Daoy (cell line): ENCODE data around the gene TNK2. TPM values are rescaled to one million over a fixed set of nuclear protein-coding genes. Genes with fewer than 3 reads are reported as not detected.
"Not testable (repeated sequence)": the region's sequence is repeated elsewhere in the genome, so short reads cannot be mapped to it uniquely, and the experiment has no call there.

ENCODE experiments used
- DNase-seq: peaks from one replicate; pipeline ENCODE4 v3.0.0-alpha.2; 2015; ENCODE audit warnings: low read depth
- total RNA-seq: library from RNA; depleted of rRNA; stranded (reverse); fragments of >200 nt; shearing (Covaris generic); gene quantifications from 2 replicates; pipeline ENCODE4 v1.2.3, GENCODE V29; 2014

The TNK2 gene
- total RNA-seq, 1 experiment from 2014 or later: 8.8 TPM

DNA sequence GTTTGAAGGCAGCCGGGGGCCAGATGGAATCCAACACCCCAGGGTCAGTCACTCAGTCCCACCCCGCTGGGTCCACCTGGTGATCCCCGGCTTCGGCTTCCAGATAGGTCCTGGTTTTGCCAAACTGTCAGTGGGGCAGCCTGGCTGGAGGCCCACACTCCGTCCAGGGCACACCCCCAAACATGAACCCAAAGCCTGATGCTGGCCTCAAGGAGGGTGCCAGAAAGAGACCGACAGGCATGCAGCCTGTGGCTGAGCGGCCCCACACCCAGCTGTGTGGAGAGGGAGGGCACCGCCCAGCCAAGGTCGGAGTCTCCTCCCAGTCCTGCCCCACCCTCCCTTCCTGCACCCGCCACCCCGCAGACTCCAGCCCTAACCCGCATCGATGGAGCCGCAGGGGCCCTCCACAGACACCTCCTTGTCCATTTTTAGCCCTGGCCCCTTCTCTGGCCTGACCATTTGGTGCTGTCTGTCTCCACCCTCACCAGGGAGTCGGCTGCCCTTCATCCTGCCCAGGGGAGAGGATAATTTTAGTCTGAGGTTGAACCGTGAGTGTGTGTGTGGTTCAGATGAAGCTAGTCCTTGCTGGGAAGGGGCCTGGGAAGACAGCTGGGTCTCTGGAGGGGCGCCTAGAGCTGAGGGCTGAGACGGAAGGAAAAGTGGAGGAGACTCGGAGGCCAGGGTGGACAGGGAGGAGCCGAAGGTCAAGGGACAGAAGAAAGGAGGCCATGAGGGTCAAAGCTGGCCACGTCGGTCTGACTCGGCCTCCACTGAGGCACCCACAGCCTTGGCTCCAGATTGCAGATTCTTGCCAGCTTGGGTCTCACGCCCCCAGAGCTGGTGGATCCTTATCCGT, 23.1 kb downstream of the TNK2 start:
- DNase-seq: no peak

DNA sequence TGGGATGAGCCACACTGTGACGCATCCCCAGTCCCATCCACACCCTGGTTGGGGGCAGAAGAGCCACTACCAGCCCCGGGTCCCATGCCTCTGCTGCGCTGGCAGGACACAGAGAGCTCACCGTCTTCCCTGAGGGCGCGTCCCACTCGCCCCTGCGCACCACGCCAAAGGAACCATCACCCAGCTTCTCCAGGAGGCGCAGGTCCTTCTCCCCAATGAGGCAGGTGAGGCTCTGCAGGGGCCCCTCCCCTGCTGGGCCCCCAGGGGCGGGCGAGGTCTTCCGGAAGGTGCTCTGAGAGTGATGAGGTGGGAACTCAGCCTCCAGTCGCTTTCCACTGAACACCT, 23.7 kb downstream of the TNK2 start:
- DNase-seq: no peak

DNA sequence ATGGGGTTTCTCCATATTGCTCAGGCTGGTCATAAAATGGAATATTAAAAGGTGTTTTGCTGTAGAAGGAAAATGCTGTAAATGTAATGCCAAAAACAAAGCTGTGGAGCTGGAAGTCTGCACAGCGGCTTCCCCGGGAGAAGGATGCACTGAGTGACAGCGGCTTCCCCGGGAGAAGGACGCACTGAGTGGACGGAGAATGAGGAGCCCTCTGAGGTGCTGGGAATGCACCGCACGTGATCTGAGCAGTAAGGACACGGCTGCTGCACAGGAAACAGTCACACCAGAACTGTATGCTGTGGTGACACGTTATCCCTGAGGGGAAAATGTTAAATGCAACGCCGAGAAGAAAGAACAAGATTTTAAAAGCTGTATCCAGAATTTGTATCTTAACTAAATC, 24.6 kb downstream of the TNK2 start:
- no peak for DNase-seq

DNA sequence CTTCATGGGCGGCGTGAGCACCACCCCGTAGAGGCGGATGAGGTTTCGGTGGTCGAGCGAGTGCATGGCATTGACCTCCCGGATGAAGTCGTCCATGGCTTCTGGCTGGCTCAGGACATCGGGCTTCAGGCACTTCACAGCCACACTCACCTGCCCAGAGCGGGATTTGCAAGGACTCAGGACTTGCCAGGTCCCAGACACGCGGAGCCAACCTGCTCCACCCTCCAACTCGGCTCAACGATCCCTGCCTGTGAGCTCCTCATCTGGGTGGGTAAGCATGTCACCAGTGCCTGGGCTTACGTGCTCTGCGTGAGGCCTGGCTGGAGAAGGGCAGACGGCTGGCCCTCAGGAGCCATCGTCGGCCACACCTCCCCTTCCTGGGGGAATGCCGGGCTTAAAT, 25.2 kb downstream of the TNK2 start:
- no peak for DNase-seq

DNA sequence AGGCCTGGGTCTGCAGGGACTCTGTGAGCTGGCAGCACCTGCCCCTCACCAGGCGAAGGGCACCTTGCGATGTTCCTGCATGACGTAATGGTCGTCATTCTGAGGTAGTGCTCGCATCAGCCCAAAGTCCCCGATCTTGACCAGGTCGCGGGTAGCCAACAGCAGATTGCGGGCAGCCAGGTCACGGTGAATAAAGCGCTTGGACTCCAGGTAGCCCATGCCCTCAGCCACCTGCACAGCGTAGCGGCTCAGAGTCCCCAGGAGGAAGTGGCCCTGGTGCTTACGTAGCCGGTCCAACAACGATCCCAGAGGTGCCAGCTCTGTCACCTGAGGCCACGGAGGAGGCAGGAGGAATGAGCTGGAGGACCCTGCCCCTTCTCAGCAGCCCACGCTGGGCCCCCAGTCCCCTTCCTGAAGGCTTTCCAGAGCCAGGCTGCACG, 26.3 kb downstream of the TNK2 start:
- DNase-seq: no peak

DNA sequence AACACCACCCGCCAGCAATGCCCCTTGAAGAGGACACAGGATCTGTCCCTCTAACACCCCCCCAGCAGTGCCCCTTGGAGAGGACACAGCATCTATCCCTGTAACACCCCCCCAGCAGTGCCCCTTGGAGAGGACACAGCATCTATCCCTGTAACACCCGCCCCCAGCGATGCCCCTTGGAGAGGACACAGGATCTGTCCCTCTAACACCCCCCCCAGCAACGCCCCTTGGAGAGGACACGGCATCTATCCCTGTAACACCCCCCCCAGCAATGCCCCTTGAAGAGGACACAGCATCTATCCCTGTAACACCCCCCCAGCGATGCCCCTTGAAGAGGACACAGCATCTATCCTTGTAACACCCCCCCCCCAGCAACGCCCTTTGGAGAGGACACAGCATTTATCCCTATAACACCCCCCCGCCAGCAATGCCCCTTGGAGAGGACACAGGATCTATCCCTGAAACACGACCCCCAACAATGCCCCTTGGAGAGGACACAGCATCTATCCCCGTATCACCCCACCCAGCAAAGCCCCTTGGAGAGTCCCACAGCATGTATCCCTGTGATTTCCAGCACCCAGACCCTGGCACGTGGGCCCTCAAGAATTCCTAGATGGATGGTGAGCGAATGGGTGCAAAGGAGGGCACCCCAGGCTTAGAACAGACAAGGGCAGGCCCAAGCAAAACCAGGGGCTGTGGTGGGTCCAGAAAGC, 26.9 kb downstream of the TNK2 start:
- DNase-seq: no peak

DNA sequence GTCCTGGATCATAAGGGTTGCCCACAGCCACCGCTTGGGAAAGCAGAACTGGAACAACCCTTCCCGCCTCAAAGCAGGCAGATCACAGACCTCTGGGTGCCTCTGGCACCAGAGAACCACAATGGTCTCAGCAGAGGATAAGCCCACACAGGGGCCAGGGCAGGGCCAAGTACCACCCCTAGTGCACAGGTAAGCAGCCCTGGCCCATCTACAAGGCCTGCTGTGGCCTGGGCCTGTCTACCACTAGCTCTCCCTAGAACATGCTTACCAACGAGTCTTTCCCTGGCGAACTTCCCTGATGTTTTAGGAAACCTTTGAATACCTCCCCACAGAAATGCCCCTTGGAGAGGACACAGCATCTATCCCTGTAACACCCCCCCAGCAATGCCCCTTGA, 28.3 kb downstream of the TNK2 start:
- DNase-seq: no peak

DNA sequence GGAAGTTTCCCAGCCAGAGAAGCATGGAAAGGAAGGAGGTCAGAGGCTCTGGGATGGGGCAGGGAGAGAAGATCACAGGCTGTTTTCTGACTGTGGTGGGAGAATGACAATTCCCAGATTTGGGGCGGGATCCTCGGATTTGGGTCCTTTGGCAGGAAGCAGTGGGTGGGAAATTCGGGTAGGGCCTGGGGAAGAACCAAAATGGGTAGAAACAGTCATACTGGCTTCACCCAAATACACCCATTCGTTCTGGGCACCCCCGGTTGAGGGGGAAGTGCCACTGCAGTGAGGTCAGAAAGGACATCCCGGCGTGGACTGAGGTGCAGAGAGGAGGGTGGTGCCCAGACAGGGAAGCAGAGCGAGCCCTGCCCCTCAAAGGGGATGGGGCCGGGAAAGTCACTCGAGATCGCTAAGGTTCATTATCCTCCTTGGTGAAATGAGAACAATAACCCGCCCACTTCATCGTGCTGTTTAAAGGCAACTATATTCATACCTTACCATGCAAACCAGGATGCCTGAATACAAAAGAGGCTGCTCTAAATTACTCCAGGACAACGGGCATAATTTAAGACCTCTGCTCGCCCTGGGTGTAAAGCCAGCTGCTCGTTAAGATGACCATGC, 28.8 kb downstream of the TNK2 start:
- DNase-seq: no peak

DNA sequence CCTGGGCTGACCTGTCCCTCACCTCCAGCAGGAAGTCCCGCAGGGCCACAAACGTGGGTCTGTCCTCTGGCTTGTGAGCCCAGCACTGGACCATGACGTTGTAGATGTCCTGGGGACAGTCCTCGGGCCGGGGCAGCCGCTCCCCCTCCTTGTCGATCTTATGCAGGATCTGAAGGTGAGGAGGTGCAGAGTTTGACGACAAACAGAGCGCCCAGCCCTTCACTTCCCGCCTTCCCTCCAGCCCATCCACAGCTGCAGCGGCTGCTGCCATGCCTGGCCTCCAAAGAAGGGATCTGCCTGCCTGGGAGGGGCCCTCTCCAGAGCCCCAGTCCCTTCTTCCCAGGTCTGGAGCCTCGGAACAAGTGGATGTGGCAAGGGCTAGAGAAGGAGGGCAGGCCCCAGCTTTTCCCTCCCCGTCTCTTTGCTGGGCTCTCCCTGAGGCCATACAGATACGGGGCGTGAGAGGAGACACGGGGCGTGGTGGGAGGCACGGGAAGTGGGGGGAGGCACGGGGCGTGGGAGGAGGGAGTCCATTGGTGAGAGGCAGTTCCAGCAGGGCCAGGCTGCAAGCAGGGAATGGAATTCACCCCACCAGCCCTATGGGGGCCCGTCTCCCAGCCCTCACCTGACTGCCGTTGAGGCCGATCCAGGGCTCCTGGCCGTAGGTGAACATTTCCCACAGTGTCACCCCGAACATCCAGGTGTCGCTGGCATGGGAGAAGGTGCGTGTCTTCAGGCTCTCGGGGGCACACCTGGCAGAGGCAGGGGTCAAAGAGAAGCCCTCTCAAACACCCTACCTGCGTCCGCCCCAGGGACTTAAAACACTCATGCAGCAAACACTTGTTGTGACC, 29.7 kb downstream of the TNK2 start:
- DNase-seq: no peak

DNA sequence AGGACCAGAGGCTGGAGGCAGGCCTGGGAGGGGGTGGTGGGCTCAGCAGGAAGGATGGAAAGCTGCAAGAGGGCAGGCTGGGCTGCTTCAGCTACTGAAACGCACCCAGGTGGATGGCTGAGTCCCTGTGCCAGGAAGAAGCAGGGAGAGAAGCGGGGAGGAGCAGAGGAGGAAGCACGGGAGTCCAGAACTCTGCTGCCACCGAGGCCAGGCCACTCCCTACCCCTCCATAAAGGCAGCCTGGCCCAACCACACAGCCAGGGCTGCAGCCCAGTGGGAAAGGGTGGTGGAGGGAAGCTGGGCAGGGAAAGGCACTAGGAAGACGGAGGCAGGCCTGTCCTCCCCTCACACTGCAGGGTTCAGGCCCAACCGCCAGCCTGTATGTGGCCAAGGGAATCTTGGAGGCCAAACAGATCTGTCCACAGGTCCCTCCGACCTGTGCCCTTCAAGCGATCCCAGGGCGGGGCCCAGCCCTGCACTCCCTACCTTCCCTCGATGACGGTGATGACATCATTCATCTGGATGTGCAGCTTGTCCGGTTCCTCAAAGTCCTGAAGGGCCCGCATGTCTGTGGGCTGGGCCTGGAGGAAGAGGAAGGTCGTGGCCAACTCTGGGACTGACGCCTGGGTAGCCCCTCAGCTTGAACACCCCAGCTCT, 30.5 kb downstream of the TNK2 start:
- DNase-seq: no peak

DNA sequence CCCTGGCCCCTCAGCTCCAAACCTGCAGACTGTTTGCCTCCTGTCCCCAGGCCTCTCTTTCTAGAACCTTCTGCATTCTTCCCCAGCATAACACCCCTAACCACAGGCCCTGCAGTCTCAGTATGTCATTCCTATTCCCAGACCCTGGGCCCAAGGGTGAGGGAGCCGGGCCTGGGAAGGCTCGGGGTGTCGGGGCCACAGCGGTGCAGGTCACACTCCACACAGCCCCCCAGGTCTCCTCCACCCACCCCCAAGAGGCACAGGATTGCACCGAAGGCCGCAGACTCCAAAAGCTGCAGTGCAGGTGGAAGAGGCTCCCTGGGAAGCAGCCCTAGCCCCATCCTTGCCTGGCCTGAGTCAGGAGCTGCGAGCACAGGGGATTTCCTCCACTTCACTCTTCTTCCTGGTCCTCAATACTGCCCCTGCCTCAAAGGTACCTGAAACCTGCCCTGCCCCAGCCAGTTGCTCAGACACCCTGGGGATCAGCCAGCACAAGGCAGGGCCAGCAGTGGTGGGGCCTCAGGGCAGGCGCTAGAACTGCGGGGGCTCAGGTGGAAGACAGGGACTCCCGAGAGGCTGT, 31.1 kb downstream of the TNK2 start:
- DNase-seq: no peak

DNA sequence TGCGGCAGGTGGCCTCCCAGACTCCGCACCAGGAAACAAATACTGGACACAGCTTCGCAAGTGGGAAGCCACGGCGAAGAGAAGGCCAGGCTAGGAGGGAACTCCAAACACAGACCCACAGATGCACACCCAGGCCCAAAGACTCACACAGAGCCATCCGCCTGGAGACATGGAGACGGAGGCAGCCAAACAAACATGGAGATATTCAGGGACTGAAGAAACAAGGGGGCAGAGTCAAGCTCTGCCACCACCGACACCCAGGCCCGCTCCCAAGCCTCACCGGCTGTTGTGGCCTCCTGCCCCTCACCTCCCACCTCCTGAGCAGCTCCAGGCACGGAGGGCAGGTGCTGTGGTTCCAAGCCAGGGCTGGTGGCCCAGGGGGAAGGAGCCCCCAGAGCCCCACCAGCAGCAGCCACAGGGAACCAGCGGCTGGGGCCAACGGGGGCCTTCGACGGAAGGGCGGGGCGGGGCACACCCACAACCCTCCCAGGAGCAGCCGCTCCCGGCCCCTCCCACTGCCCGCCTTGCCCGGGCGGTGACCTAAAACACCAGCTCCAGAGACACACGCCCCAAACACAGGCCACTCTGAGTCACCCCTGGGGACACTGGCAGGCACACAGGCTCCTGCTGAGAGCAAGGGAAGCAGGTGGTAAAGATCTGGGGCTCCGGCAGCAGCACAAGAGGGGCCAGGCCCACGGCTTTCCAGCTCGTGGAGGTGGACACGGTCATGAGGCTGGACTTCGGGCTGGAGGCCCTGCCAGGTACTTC, 31.9 kb downstream of the TNK2 start:
- DNase-seq: peak; percentile 63

DNA sequence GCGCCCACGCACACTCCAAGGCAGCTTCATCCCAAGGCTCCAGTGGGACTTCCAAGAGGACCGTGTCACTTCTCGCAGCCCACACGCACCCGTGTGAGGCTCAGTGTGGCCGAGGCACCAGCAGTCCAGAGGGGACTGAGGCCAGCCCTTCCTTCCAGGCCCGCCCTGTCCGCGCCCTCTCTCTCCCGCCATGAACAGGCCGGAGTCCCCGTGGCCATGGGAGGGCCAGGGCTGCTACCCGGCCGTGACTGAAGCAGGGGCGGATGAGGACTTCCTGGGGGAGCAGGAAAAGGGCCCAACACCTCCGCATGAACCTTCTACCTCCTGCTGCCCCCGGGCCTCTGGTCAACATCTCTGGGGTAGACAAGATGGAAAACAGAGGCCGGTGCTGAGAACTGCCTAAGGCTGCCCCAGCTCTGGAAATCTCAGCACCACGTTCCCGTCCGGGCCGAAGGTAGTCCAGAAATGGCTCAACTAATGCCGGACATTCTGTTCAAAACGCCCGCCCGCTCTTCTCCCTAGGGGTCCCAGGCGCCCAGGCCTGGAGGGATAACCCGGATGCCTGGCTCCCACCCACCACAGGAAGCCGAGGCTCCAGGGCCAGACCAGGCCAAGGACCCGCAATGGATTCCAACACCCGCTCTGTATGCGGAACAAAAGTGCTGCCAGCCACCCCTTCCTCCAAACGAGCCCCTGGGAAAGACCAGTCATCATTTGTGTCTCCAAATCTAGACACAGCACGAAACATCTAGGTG, 32.7 kb downstream of the TNK2 start:
- no peak for DNase-seq

DNA sequence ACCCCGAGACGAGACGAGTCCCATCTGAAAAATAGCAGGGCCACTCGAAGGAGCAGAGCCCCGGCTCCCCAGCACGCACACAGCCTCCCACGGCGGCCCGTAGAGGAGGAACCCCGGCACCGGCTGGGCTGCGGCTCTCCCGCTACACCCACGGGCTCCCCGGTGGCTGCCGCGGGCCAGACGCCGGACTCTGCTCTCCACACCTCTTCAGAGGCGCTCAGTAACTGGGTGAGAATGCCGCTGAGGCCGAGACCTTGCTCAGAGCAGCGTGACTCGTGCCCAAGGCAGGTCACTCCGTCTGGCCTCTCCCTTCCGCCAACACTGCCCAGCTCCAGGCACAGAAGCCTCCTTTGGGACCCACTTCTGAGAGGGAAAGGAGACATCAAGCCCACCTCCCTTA, 34.4 kb downstream of the TNK2 start:
- no peak for DNase-seq

DNA sequence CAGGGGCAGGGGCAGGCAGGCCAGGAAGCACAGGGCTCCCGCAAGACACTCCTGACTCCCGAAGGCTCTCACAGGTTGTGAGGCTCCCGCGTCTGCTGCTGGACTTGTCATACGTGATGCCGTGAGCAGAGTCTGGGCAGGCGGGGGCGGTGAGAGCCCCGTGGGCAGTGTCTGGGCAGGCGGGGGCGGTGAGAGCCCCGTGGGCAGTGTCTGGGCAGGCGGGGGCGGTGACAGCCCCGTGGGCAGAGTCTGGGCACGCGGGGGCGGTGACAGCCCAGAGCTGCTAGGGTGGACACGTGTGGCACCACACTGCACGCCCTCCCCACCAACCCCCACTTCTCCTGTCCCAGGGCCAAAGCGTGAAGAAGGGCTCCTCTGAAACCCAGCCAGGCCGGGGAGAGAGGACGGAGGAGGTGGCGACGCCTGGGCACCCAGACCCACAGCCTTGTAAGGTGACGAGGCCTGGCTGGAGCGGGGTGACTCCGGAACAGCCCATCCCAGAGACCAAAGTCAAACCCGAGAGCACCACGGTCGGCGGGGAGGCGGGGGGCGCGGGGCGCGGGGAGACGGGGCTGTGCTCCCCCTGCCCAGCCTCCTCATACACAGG, 35.0 kb downstream of the TNK2 start:
- no peak for DNase-seq

DNA sequence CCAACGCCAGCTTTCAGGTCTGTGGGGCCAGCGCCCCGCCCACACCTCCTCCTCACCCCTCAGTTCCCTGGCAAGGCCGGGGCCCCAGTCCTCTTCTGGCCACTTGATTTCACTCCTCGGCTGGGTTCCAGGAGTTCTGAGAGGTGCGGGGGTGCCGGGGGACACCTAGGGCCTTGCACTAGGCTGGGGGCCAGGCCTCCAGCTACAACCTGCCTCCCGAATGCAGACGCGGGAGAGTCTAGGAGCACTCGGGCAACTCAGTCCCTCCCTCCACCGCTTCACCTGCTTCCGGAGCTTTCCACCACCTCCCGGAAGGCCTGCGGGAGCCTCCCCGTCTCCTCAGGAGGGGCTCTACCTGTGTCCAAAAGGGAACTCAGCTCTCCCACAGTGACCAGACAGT, 35.6 kb downstream of the TNK2 start:
- DNase-seq: no peak

DNA sequence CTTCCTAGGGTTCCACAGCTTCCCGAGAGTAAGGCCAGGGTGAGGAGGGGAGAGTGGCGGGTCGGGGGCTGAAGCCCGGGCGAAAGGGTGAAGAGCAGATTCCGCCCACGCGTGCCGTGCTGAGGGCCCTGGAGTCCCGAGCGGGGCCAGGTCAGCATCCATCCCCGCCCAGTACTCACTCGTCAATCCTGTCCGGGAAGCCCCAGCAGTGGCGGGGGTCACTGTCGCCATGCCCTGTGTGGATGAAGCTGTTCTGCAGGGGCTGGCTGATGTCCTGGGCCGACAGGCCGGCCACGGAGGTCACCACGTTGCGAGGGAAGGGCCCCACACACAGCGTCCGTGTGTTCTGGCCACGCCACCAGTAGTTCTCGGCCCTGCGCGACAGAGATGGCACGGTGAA, 36.3 kb downstream of the TNK2 start:
- no peak for DNase-seq

DNA sequence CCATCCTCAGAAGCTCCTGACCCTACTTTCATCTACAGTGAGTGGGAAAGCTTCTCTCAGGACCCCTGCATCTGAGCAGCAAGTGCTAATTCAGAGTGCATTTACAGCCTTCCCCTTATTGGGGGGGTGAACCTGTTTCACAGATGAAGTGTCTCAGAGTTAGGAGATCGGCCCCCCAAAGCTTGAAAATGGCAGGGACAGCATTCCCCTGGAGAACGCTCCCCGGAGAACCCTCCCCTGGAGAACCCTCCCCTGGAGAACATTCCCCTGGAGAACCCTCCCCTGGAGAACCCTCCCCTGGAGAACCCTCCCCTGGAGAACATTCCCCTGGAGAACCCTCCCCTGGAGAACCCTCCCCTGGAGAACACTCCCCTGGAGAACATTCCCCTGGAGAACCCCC, 36.7 kb downstream of the TNK2 start:
- not testable (repeated sequence) for DNase-seq

DNA sequence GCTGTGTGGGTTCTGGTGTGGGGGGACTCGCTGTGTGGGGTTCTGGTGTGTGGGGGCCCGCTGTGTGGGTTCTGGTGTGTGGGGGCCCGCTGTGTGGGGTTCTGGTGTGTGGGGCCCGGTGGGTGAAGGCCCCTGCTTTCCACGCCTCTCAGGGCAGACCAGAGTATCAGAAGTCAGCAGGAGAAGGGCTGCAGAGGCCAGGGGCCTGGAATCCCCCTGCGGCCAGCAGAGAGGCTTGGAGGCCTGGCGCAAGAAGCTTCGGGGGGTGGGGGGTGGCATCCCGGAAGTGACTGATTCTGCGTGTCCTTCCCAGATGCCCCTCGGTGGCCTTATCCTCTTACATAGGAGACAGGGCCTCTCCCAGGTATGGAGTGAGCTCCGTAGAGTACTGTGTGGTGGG, 37.4 kb downstream of the TNK2 start:
- DNase-seq: no peak
